Measurements from ENCODE around the gene MDGA2.
"Not testable (repeated sequence)": the region's sequence is repeated elsewhere in the genome, so short reads cannot be mapped to it uniquely, and the experiment has no call there.

- not testable (repeated sequence) for TF ChIP-seq CTCF (conservative IDR thresholded peaks at IDR 0.05 in 1 of 2, IDR thresholded peaks at IDR 0.05 in 1 of 2; ENCODE audit: low read depth in 1 of 2, low read length in 2 of 2); EZH2 (IDR thresholded peaks at IDR 0.05; ENCODE audit: low read length, missing control alignments)
These were observed 393.6 kb downstream of the MDGA2 start for GRCh38 chr14:47281761-47282160.
